ENCODE results near the gene PDGFC. TPM values are rescaled to one million over a fixed set of nuclear protein-coding genes. Genes with fewer than 3 reads are reported as not detected.

The PDGFC gene
- polyA plus RNA-seq, 1 donor (not counting 4 experiments of a cell fraction or from before 2014, with no cell fraction given) = 29.7 TPM

DNA sequence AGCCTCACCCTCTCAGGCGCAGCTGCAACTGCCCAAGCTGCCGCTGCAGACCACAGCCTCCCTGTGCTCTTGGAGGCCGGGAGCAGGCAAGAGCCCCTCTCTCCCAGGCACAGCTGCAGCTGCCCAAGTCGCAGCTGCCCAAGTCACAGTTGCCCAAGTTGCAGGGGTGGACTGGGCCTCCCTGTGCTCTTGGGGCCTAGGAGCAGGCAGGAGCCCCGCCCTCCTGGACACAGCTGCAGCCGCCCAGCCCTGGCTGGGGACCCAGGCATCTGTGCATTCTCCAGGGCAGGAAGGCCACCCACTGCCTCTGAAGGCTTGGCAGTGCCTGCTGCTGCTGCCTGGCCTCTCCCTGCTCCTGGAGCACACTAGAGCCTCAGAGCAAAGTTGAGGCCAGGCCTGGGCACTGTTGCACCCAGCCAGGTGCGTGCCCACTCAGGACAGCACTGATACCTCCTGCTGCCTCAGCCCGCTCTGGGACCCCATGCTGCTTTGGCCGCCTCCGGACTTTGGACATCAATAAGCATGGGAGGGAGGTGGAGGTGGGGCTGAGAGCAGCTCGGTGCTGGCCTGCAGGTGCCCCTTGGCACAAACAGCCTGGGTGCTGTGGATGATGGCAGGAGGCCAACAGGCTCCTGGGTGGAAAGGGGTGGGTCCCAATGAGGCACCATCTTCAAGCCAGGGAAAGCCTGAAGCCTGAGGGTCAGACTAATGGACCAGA, 247.5 kb downstream of the PDGFC start:
- Histone ChIP-seq H3K79me2 (ENCODE audit: control insufficient read depth, insufficient read depth, low read length) (no peaks in the 10 kb centered on the region), H3K9ac (ENCODE audit: control insufficient read depth, extremely low read depth, insufficient read depth, low read length) (no peak overlapping the region), H3K4me3 (ENCODE audit: control insufficient read depth in 2 of 3, extremely low read depth in 1 of 3, insufficient read depth in 2 of 3, low read depth in 1 of 3, low read length in 3 of 3) (no peak overlapping the region), H3K36me3 (ENCODE audit: control insufficient read depth in 2 of 2, extremely low read depth in 1 of 2, insufficient read depth in 2 of 2, low read length in 2 of 2) (no peaks in the 10 kb centered on the region), H3K27ac (ENCODE audit: control insufficient read depth, insufficient read depth, low read length) (no peak overlapping the region), H3K27me3 (ENCODE audit: control insufficient read depth, extremely low read depth, insufficient read depth, low read length) (no peaks in the 10 kb centered on the region), H3K4me2 (ENCODE audit: control insufficient read depth, extremely low read depth, insufficient read depth, low read depth, low read length) (no peak overlapping the region), H3K9me3 (ENCODE audit: control insufficient read depth, low read depth, low read length) (no peaks in the 10 kb centered on the region), H3K9me1 (ENCODE audit: control insufficient read depth, extremely low read depth, insufficient read depth, low read length) (no peaks in the 10 kb centered on the region), H2AFZ (ENCODE audit: control insufficient read depth, low read length) (no peak overlapping the region), H4K20me1 (ENCODE audit: control insufficient read depth, extremely low read depth, insufficient read depth, low read length) (no peaks in the 10 kb centered on the region), H3K4me1 (ENCODE audit: control insufficient read depth, extremely low read depth, insufficient read depth, low read length) (no peaks in the 10 kb centered on the region)
- dilution Hi-C loops (cut with MboI; ENCODE audit: extremely low pct_ligation_motif_present, low sequenced_read_pairs) = no loop called here
- FAIRE-seq (no peak), DNase-seq (ENCODE audit: low read depth, low spot score) (no peak)
- TF ChIP-seq, protein P1, sequence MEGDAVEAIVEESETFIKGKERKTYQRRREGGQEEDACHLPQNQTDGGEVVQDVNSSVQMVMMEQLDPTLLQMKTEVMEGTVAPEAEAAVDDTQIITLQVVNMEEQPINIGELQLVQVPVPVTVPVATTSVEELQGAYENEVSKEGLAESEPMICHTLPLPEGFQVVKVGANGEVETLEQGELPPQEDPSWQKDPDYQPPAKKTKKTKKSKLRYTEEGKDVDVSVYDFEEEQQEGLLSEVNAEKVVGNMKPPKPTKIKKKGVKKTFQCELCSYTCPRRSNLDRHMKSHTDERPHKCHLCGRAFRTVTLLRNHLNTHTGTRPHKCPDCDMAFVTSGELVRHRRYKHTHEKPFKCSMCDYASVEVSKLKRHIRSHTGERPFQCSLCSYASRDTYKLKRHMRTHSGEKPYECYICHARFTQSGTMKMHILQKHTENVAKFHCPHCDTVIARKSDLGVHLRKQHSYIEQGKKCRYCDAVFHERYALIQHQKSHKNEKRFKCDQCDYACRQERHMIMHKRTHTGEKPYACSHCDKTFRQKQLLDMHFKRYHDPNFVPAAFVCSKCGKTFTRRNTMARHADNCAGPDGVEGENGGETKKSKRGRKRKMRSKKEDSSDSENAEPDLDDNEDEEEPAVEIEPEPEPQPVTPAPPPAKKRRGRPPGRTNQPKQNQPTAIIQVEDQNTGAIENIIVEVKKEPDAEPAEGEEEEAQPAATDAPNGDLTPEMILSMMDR (optimal IDR thresholded peaks at IDR 0.05 in 1 of 3, IDR thresholded peaks at IDR 0.05 in 1 of 3, conservative IDR thresholded peaks at IDR 0.05 in 1 of 3; ENCODE audit: extremely low read depth in 1 of 3, insufficient read depth in 2 of 3, low read length in 3 of 3) = no peak
- no peak for TF ChIP-seq EZH2 (IDR thresholded peaks at IDR 0.05; ENCODE audit: low read length)

DNA sequence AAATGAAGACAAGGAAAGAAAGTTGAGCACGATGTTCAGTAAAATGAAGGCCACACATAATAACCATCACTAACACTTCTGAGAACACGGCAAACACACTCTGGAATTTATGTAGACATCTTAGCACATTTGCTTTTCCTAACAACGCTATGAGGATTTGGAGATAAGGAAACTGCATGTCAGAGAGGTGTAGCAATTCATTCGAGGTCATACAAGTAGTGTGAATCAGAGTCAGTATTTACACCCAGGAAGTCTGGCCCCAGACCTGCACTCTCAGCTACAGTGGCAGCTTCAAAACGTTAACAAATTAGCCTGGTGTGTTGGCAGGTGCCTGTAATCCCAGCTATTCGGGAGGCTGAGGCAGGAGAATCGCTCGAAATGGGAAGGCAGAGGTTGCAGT, 253.4 kb downstream of the PDGFC start:
- Histone ChIP-seq H3K9ac (ENCODE audit: control insufficient read depth, extremely low read depth, insufficient read depth, low read length) (no peak overlapping the region), H2AFZ (ENCODE audit: control insufficient read depth, low read length) (no peak overlapping the region), H3K36me3 (ENCODE audit: control insufficient read depth in 2 of 2, extremely low read depth in 1 of 2, insufficient read depth in 2 of 2, low read length in 2 of 2) (no peaks in the 10 kb centered on the region), H3K4me3 (ENCODE audit: control insufficient read depth in 2 of 3, extremely low read depth in 1 of 3, insufficient read depth in 2 of 3, low read depth in 1 of 3, low read length in 3 of 3) (no peak overlapping the region), H3K27ac (ENCODE audit: control insufficient read depth, insufficient read depth, low read length) (no peak overlapping the region), H3K9me3 (ENCODE audit: control insufficient read depth, low read depth, low read length) (no peaks in the 10 kb centered on the region), H3K9me1 (ENCODE audit: control insufficient read depth, extremely low read depth, insufficient read depth, low read length) (no peaks in the 10 kb centered on the region), H4K20me1 (ENCODE audit: control insufficient read depth, extremely low read depth, insufficient read depth, low read length) (no peaks in the 10 kb centered on the region), H3K79me2 (ENCODE audit: control insufficient read depth, insufficient read depth, low read length) (no peaks in the 10 kb centered on the region), H3K4me2 (ENCODE audit: control insufficient read depth, extremely low read depth, insufficient read depth, low read depth, low read length) (no peak overlapping the region), H3K4me1 (ENCODE audit: control insufficient read depth, extremely low read depth, insufficient read depth, low read length) (no peaks in the 10 kb centered on the region), H3K27me3 (ENCODE audit: control insufficient read depth, extremely low read depth, insufficient read depth, low read length) (no peaks in the 10 kb centered on the region)
- dilution Hi-C loops (cut with MboI; ENCODE audit: extremely low pct_ligation_motif_present, low sequenced_read_pairs) = no loop called here
- TF ChIP-seq, protein P1 (optimal IDR thresholded peaks at IDR 0.05 in 1 of 3, IDR thresholded peaks at IDR 0.05 in 1 of 3, conservative IDR thresholded peaks at IDR 0.05 in 1 of 3; ENCODE audit: extremely low read depth in 1 of 3, insufficient read depth in 2 of 3, low read length in 3 of 3) = no peak
- no peak for TF ChIP-seq EZH2 (IDR thresholded peaks at IDR 0.05; ENCODE audit: low read length)
- DNase-seq (ENCODE audit: low read depth, low spot score) (no peak), FAIRE-seq (no peak)

Data from keratinocyte (primary cell).